ENCODE measurements around the gene PTPN12.

PTPN12 gene

GRCh38 chr7:77566421-77566820, 29.3 kb downstream of the PTPN12 start:
- TF ChIP-seq CTCF (IDR thresholded peaks at IDR 0.05; ENCODE audit: borderline replicate concordance, insufficient read depth, low read depth, low read length) = no peak
- H3K4me3 ChIP-seq (ENCODE audit: low read depth, low read length) = no peak overlapping the region

- H3K4me3 ChIP-seq (ENCODE audit: low read depth, low read length) = no peak overlapping the region
- no peak for TF ChIP-seq CTCF (IDR thresholded peaks at IDR 0.05; ENCODE audit: borderline replicate concordance, insufficient read depth, low read depth, low read length)
Measured at GRCh38 chr7:77569514-77570232, 32.6 kb downstream of the PTPN12 start.

- no peak for TF ChIP-seq CTCF (IDR thresholded peaks at IDR 0.05; ENCODE audit: borderline replicate concordance, insufficient read depth, low read depth, low read length)
- H3K4me3 ChIP-seq (ENCODE audit: low read depth, low read length) = no peak overlapping the region
Measured at GRCh38 chr7:77570330-77571011, 33.4 kb downstream of the PTPN12 start.

GRCh38 chr7:77571801-77572200, 34.7 kb downstream of the PTPN12 start:
- no peak for TF ChIP-seq CTCF (IDR thresholded peaks at IDR 0.05; ENCODE audit: borderline replicate concordance, insufficient read depth, low read depth, low read length)
- no peak overlapping the region for H3K4me3 ChIP-seq (ENCODE audit: low read depth, low read length)

- TF ChIP-seq CTCF (IDR thresholded peaks at IDR 0.05; ENCODE audit: borderline replicate concordance, insufficient read depth, low read depth, low read length) = no peak
- no peak overlapping the region for H3K4me3 ChIP-seq (ENCODE audit: low read depth, low read length)
Measured at GRCh38 chr7:77575187-77575586, 38.1 kb downstream of the PTPN12 start.

- TF ChIP-seq CTCF (IDR thresholded peaks at IDR 0.05; ENCODE audit: borderline replicate concordance, insufficient read depth, low read depth, low read length) = no peak
- H3K4me3 ChIP-seq (ENCODE audit: low read depth, low read length) = no peak overlapping the region
Measured at GRCh38 chr7:77576856-77577255, 39.8 kb downstream of the PTPN12 start.

- no peak overlapping the region for H3K4me3 ChIP-seq (ENCODE audit: low read depth, low read length)
- no peak for TF ChIP-seq CTCF (IDR thresholded peaks at IDR 0.05; ENCODE audit: borderline replicate concordance, insufficient read depth, low read depth, low read length)
Measured at GRCh38 chr7:77579797-77580196, 42.7 kb downstream of the PTPN12 start.
